NCI-H1048 (cell line): ENCODE measurements around the gene ARL6IP4.

ENCODE experiments used
- DNase-seq: peaks from one replicate; lab custom pipeline; 2025; lab: John Stamatoyannopoulos, UW

ARL6IP4 gene

GRCh38 chr12:122958198-122958888, 22.1 kb upstream of the ARL6IP4 start:
- DNase-seq, result no peak

DNA sequence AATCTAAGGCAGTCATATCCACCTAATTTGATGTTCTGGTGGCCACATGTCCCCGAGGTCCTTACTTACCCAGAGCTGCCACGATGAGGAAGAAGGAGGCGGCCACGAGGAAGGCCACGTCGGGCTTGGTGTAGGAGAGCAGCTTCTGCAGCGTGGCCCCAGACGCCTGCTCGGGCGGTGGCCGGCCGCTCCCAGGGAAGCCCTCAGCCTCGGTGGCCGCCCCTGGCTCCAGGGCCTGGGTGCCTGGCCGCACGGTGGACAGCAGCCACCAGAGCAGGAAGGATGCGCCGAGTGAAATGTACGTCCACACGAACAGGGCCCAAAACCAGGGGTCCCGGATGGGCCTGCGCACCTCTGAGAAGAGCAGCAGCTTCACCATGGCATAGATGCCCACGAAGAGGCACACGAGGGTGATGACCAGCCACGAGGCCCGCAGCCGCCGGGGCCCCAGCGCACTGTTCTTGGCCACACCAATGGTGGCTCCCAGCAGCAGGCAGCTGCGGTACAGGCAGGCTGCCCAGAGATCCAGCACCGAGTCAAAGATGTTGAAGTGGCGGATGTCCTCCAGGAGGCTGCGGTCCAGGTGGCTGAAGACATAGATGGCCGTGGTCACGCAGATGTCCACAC, 20.8 kb upstream of the ARL6IP4 start:
- DNase-seq, result no peak

DNA sequence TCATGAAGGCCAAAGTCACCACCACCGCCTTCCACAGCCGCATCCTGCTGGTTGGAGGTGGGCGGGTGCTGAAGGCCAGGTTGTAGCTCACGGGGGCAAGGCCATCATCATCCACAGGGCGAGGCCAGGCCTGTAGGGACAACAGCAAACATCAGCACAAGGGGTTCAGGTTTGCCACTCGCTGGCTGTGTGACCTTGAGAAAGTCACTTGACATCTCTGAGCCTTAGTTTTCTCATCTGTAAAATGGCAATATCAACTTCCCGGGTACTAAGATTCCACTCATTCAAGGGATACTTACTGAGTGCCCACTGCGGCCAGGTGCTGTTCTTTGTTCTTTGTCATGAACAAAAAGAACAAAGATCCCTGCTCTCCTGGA, 20.3 kb upstream of the ARL6IP4 start:
- DNase-seq, result no peak

DNA sequence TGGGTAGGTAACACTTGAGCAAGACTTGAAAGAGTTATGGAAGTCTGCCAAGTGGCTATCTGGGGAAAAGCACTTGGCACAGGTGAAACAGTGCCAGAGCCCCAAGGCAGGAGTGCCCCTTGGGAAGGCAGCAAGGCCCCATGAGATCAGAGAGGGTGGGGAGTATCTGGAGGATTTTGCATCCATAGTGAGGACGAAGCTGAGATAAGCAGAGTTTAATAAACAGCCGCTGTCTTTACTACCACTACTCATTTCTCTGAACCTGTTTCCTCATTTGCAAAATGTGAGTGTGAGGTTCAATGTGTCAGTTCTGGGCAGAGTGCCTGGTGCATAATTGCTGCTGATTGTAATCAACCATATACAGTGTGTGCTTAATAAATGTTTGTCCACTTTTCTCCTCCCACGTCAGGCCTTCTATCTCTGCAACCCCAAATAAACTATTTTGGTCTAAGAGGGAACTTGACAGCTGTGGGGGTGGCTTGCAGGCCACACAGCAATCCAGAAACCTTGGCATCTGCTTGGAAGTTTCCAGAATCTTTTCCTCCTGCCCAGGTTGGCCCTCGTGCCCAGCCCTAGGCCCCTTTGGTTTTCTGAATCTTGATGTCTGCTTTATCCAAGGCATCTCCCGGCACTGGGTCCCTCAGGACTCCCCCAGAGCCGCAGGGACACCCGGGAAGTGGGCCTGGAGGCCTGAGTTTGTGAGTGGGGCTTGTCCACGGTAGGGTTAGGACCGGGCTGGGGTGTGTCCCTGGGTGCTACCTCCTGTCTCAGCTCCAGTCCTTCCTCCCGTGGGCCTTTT, 18.8 kb upstream of the ARL6IP4 start:
- DNase-seq, result no peak

GRCh38 chr12:122963941-122964265, 16.6 kb upstream of the ARL6IP4 start:
- DNase-seq, result no peak

GRCh38 chr12:122964439-122965257, 15.8 kb upstream of the ARL6IP4 start:
- no peak for DNase-seq

DNA sequence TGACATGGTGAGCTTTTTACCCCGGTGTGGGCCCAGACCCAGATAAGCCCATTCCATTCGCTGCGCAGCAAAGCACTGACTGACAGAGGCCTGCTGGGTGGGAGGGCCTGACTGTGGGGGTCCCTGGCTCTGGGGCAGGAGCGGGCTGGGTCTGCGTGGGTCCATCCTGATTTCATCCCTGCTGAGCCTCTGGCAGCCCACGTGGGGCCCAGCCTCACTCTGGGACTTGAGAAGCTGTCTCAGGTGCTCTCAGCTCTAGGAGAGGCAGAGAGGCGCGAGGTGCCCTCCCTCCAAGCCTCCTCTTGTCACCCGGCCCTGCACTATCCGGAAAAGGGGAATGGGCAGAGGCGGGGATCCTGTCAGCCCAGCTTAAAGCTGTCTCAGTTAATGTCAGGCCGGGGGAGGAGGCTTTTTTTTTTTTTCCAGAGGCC, 15.1 kb upstream of the ARL6IP4 start:
- DNase-seq, result no peak

DNA sequence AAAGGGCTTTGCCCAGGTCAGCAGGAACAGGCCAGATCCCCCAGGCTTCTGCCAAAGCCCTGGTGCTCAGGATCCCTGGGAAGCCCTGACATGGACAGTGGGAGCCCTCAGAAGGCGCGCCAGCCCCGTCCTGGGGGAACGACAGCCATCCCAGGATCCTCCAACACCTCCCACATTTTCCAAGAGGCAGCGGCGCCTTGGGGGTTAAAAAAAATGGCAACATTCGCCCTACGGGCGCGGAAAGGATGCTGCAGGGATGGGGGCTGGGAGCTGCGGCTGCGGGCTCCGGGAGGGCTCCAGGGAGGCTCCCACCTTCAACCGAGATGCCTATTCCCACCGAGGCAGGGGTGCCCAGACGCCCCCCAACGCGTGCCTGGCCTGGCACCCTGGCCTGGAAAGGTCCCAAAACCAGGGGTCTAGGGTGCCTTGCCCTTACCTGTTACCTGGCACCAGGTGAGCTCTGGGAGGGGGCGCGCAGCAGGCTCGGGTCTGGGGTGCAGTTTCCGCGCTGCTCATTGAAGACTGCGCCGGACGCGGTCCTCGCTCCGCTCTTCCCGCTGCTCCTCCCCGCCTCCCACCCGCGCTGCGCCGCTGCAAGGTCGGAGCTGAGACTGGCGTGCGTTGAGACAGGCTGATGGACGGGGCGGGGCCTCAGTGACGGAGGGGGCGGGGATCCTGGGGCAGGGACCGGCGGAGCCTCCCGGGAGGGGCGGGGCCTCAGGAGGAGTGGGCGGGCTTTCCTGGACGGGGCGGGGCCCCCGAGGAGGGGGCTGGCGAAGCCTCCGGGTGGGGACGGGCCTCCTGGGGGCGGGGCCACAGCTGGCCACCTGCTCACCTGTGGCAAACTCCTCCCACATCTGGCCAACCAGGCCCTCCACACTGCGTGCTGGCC, 14.4 kb upstream of the ARL6IP4 start, which contains the start of gene ABCB9:
Gene ABCB9 (minus strand): TSS at position 613 of the 892 bp plus-strand sequence. CDS start 6,228 bp downstream, outside the sequence.
- peak; percentile 82 for DNase-seq

GRCh38 chr12:122966743-122967550, 13.5 kb upstream of the ARL6IP4 start:
- DNase-seq, result no peak

GRCh38 chr12:122968104-122968503, 12.4 kb upstream of the ARL6IP4 start:
- no peak for DNase-seq

GRCh38 chr12:122969676-122970075, 10.8 kb upstream of the ARL6IP4 start:
- DNase-seq, result peak; percentile 67

DNA sequence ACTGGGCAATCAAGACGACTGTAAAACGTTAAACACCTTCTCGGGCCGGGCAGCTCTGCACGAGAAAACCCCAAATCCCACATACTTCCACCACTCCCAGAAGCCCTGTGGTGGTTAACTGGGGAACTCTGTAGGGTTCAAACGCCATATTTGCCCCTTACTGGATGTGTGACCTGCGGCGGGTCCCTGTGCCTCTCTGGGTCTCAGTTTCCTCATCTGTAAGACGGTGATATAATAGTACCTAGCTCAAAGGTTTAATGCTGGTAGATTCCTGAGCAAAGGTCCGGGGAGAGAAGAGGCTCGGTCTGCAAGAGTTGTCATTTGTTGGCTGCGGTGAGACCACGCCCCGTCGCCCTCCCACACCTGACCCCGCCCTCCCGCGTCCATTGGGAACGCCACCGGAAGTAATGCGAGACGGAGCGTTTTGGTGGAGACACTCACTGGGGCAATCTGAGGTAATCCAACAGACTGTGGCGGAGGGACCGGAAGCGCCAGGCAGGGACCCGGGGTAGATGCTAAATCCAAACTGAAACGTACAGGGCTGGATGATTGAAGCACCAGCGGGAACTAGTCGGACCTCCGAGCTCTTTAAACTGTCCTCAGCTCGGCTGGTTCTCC, 6.1 kb upstream of the ARL6IP4 start:
- DNase-seq, result peak; percentile 91

- DNase-seq, result peak; percentile 78
Observed at GRCh38 chr12:122974892-122975789, 5.3 kb upstream of the ARL6IP4 start, which contains the start of gene OGFOD2. OGFOD2 (plus strand) TSS chr12:122975244; CDS start chr12:122975252, 8 bp downstream.

- no peak for DNase-seq
Observed at GRCh38 chr12:122975790-122976647, 4.5 kb upstream of the ARL6IP4 start.

- no peak for DNase-seq
Observed at GRCh38 chr12:122976648-122976975, 3.9 kb upstream of the ARL6IP4 start.

- DNase-seq, result no peak
Observed at GRCh38 chr12:122977153-122977552, 3.3 kb upstream of the ARL6IP4 start.

DNA sequence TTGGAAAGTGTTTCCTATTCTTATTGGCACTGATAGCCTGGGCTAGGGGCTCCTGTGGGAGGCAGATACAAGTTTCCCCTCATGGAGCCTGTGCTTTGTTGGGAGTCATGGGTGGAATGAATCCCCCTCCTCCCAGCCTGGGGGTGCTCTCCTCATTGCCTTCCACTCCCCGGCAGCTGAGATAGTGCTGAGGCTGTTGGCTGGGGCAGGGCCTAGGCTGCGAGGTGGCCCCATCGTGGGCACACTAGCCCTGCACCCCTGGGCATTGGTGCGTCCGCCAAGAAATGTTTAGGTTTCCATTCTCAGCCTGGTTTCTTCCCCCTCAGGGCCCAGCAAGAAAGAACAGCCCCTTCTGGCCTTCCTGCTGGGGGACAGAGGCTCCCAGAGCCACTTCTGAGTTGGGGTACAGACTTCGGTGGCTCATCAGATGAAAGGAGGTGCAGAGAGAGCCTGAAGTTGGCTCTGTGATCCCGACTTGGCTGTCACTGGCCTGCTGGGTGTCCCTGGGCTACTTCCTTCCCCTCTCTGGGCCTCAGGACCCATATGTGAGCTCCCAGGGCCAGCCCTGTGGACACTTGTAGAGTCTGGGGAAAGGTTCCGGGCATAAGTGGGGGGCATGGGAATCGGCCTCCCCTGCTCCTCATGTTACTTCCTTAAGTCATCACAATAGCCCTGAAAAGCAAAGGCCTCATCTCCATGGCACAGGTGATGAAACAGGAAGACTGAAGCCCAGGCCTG, 2.7 kb upstream of the ARL6IP4 start:
- DNase-seq, result no peak
